ENCODE data around the gene APMAP. TPM values are rescaled to one million over a fixed set of nuclear protein-coding genes. Genes with fewer than 3 reads are reported as not detected.

The APMAP gene
- total RNA-seq, 2 donors from 2014 or later, result 109 to 206 TPM

GRCh38 chr20:24984961-24985640 is 7.5 kb downstream of the APMAP start:
- peak overlapping the region; percentile 72 for H3K4me3 Mint-ChIP-seq
- peaks cover under 1% of the 10 kb centered on the region for H3K9me3 Mint-ChIP-seq
- ATAC-seq (no peak), DNase-seq (ENCODE audit: low spot score) (no peak)
- peak overlapping the region; percentile 78 to 96 for H3K27ac Mint-ChIP-seq
- H3K36me3 Mint-ChIP-seq, result peaks cover 24% of the 10 kb centered on the region
- H3K27me3 Mint-ChIP-seq, result no peaks in the 10 kb centered on the region
- H3K4me1 Mint-ChIP-seq (ENCODE audit: low read depth in 2 of 2), result peaks cover 87 to 89% of the 10 kb centered on the region in 2 donors

GRCh38 chr20:24983896-24984295 is 8.7 kb downstream of the APMAP start:
- Mint-ChIP-seq H3K27me3 (no peaks in the 10 kb centered on the region), H3K9me3 (peaks cover 3% of the 10 kb centered on the region), H3K36me3 (peaks cover 23% of the 10 kb centered on the region), H3K4me3 (peak overlapping the region; percentile 72), H3K4me1 (ENCODE audit: low read depth in 2 of 2) (peaks cover 92% of the 10 kb centered on the region in 2 donors), H3K27ac (peak overlapping the region; percentile 78 to 96)
- ATAC-seq (no peak), DNase-seq (ENCODE audit: low spot score) (no peak)

DNA sequence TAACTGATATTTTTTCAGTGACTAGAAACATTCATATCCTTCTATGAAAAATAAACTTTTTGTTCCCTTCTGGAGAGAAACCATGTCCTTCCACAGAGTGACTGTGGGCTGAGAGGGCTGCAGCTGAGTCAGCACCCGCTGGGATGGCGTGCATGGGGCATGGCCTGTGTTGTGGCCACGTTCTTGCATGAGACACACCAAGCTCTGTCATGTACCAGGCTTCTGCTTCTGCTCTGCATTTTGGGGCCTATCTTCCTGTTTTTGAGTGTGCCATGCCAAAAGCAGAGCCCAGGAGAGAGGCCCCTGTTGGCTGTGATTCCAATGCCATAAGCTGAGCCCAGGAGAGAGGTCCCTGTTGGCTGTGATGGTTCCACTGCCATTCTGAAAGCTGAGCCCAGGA is 10.8 kb downstream of the APMAP start:
- H3K4me3 Mint-ChIP-seq, result peak overlapping the region; percentile 61
- peak; percentile 76 to 86 for ATAC-seq
- H3K27me3 Mint-ChIP-seq, result no peaks in the 10 kb centered on the region
- peaks cover 3% of the 10 kb centered on the region for H3K9me3 Mint-ChIP-seq
- H3K4me1 Mint-ChIP-seq (ENCODE audit: low read depth in 2 of 2), result peaks cover 88% of the 10 kb centered on the region in 2 donors
- no peak for DNase-seq (ENCODE audit: low spot score)
- H3K27ac Mint-ChIP-seq, result peak overlapping the region; percentile 78 to 96
- peaks cover 33% of the 10 kb centered on the region for H3K36me3 Mint-ChIP-seq

DNA sequence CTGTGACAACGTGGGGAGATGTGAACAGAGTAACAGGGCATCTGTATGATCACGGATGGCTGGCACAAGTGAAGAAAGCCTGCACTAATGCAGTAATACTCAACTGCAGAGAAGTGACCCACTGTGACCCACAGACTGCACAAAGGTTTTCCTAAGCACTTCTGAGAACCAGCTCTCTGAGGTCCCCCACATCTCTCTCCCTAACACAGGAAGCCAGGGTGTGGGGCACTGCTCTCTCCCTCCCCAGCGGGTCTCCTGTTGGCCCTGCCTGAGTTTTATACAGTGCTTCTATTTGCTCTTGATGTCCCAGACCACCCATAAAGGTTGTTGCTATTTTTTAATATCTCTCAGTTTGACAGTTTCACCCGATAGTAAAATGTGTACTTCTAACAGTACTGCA is 11.3 kb downstream of the APMAP start:
- peak overlapping the region; percentile 78 to 96 for H3K27ac Mint-ChIP-seq
- DNase-seq (ENCODE audit: low spot score) (no peak), ATAC-seq (peak; percentile 80 to 82)
- peak overlapping the region; percentile 61 for H3K4me3 Mint-ChIP-seq
- peaks cover 87 to 89% of the 10 kb centered on the region in 2 donors for H3K4me1 Mint-ChIP-seq (ENCODE audit: low read depth in 2 of 2)
- H3K27me3 Mint-ChIP-seq, result no peaks in the 10 kb centered on the region
- peaks cover 38% of the 10 kb centered on the region for H3K36me3 Mint-ChIP-seq
- peaks cover 3% of the 10 kb centered on the region for H3K9me3 Mint-ChIP-seq

DNA sequence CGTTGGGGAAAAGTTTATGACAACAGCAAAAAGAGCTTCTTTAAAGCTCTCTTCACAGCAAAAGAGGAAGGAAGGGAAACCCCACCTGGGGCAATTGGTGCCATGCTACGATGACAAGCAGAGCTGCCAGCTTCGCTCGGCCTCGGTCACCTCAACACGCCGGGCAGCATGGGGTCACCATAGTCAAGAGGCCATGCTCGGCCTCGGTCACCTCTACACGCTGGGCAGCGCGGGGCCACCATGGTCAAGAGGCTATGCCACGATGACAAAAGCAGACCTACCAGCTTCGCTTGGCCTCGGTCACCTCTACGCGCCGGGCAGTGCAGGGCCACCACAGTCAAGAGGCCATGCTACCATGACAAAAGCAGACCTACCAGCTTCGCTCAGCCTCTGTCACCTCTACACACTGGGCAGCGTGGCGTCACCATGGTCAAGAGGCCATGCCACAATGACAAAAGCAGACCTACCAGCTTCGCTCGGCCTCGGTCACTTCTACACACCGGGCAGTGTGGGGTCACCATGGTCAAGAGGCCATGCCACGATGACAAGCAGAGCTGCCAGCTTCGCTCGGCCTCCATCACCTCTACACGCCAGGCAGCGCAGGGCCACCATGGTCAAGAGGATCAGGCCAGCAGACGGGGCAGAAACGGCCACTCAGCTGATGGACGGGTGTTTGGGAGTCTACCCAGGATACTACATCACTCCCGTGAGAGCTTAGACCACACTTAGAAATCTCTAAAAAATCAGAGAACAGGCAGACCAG is 12.1 kb downstream of the APMAP start:
- H3K27me3 Mint-ChIP-seq, result no peaks in the 10 kb centered on the region
- H3K4me3 Mint-ChIP-seq, result peak overlapping the region; percentile 61
- H3K4me1 Mint-ChIP-seq (ENCODE audit: low read depth in 2 of 2), result peaks cover 83 to 87% of the 10 kb centered on the region in 2 donors
- peak overlapping the region; percentile 78 to 96 for H3K27ac Mint-ChIP-seq
- peaks cover 47% of the 10 kb centered on the region for H3K36me3 Mint-ChIP-seq
- ATAC-seq (no peak), DNase-seq (ENCODE audit: low spot score) (no peak)
- peaks cover 3% of the 10 kb centered on the region for H3K9me3 Mint-ChIP-seq

GRCh38 chr20:24979036-24979960 is 13.3 kb downstream of the APMAP start:
- peaks cover 81 to 82% of the 10 kb centered on the region in 2 donors for H3K4me1 Mint-ChIP-seq (ENCODE audit: low read depth in 2 of 2)
- H3K27ac Mint-ChIP-seq, result peak overlapping the region; percentile 78 to 96
- H3K27me3 Mint-ChIP-seq, result no peaks in the 10 kb centered on the region
- H3K4me3 Mint-ChIP-seq, result no peak overlapping the region
- ATAC-seq, result no peak
- peaks cover 3% of the 10 kb centered on the region for H3K9me3 Mint-ChIP-seq
- peaks cover 50% of the 10 kb centered on the region for H3K36me3 Mint-ChIP-seq
- no peak for DNase-seq (ENCODE audit: low spot score)

DNA sequence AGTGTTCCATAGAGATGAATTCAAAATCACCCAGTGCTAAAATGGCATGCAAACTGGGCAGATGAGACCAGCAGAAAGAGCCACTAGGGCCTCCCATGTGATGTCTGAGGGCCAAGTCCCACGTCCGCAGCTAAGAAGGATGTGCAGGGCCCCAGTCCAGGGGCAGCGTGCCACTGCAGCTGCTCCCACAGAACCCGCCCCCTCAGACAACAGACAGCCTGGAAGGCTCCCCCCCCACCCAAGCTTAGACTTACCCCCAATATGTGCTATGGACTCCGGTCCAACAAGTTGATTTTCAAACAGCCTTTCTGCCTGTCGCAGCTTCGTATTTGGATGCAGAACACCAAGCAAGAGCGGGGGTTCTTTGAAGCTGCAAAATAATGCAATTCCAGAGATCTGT is 14.0 kb downstream of the APMAP start:
- peaks cover 3% of the 10 kb centered on the region for H3K9me3 Mint-ChIP-seq
- H3K4me3 Mint-ChIP-seq, result no peak overlapping the region
- no peaks in the 10 kb centered on the region for H3K27me3 Mint-ChIP-seq
- peaks cover 81 to 83% of the 10 kb centered on the region in 2 donors for H3K4me1 Mint-ChIP-seq (ENCODE audit: low read depth in 2 of 2)
- no peak for ATAC-seq
- no peak for DNase-seq (ENCODE audit: low spot score)
- peaks cover 57% of the 10 kb centered on the region for H3K36me3 Mint-ChIP-seq
- peak overlapping the region in 1 of 2 donors; percentile 96 for H3K27ac Mint-ChIP-seq

DNA sequence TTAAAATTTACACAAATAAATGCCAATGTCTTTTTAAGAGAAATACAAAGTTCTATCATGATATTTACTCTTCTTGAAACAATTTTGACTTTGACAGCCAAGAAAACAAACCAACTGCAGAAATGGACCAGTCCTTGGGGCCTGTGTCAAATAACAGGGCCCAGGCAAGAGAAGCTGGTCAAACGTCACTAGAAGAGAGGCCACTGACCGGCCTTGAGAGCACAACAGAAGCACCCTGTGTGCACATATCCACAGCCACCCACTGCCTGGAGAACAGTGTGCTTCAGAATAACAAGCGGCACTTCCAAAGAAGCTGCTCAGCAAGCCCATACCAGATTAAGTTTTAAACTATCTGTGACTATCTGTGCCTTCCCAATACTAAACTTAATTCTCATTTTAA is 14.8 kb downstream of the APMAP start:
- Mint-ChIP-seq H3K4me1 (ENCODE audit: low read depth in 2 of 2) (peaks cover 81 to 82% of the 10 kb centered on the region in 2 donors), H3K27me3 (no peaks in the 10 kb centered on the region), H3K4me3 (peak overlapping the region; percentile 5), H3K27ac (peak overlapping the region; percentile 62 to 96), H3K36me3 (peaks cover 63% of the 10 kb centered on the region), H3K9me3 (peaks cover 3% of the 10 kb centered on the region)
- DNase-seq (ENCODE audit: low spot score) (no peak), ATAC-seq (no peak)

- no peak for ATAC-seq
- H3K4me1 Mint-ChIP-seq (ENCODE audit: low read depth in 2 of 2), result peaks cover 77 to 79% of the 10 kb centered on the region in 2 donors
- peaks cover 61% of the 10 kb centered on the region for H3K36me3 Mint-ChIP-seq
- H3K4me3 Mint-ChIP-seq, result peak overlapping the region; percentile 5
- no peaks in the 10 kb centered on the region for H3K27me3 Mint-ChIP-seq
- no peak for DNase-seq (ENCODE audit: low spot score)
- H3K9me3 Mint-ChIP-seq, result peaks cover 3% of the 10 kb centered on the region
- H3K27ac Mint-ChIP-seq, result peak overlapping the region; percentile 62 to 96
These were observed 15.2 kb downstream of the APMAP start for GRCh38 chr20:24977336-24977735.

DNA sequence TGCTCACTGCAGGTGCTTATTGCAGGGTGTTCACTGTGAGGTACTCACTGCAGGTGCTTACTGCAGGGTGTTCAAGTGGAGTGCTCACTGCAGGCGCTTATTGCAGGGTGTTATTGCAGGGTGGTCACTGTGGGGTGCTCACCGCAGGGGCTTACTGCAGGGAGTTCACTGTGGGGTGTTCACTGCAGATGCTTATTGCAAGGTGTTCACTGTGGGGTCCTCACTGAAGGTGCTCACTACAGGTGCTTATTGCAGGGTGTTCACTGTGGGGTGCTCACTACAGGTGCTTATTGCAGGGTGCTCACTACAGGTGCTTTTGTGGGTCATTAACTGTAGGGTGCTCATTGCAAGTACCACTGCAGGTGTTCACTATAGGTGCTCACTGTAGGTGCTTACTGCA is 20.2 kb downstream of the APMAP start:
- peaks cover 66% of the 10 kb centered on the region for H3K36me3 Mint-ChIP-seq
- no peak overlapping the region for H3K4me3 Mint-ChIP-seq
- ATAC-seq (no peak), DNase-seq (ENCODE audit: low spot score) (no peak)
- no peak overlapping the region for H3K27ac Mint-ChIP-seq
- H3K9me3 Mint-ChIP-seq, result no peaks in the 10 kb centered on the region
- peaks cover 52 to 56% of the 10 kb centered on the region in 2 donors for H3K4me1 Mint-ChIP-seq (ENCODE audit: low read depth in 2 of 2)
- no peaks in the 10 kb centered on the region for H3K27me3 Mint-ChIP-seq

DNA sequence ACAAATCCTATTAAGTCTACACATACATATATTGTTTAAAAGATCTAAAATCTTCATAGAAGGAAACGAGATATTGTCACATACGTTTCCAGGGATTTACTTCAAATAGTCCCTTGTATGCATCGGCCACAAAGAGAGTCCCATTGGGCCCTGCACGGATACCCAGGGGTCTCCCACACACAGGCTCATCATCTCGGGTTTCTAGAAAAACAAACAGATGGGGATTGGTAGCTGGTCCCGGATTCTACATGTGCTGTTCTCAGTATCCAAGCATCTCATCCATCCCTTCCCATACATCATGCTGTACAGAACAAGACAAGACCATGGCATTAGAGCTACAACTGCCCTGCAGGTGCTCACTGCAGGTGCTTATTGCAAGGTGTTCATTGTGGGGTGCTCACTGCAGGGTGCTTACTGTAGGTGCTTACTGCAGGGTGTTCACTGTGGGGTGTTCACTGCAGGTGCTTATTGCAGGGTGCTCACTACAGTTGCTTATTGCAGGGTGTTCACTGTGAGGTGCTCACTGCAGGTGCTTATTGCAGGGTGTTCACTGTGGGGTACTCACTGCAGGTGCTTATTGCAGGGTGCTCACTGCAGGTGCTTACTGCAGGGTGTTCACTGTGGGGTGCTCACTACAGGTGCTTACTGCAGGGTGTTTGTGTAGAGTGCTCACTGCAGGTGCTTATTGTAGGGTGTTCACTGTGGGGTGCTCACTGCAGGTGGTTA is 21.0 kb downstream of the APMAP start:
- Mint-ChIP-seq H3K27me3 (no peaks in the 10 kb centered on the region), H3K27ac (peak overlapping the region; percentile 22 to 32), H3K4me1 (ENCODE audit: low read depth in 2 of 2) (peaks cover 44 to 52% of the 10 kb centered on the region in 2 donors), H3K4me3 (no peak overlapping the region), H3K36me3 (peaks cover 59% of the 10 kb centered on the region), H3K9me3 (no peaks in the 10 kb centered on the region)
- ATAC-seq (no peak), DNase-seq (ENCODE audit: low spot score) (no peak)

GRCh38 chr20:24970754-24971153 is 21.8 kb downstream of the APMAP start:
- peaks cover 59% of the 10 kb centered on the region for H3K36me3 Mint-ChIP-seq
- H3K27me3 Mint-ChIP-seq, result no peaks in the 10 kb centered on the region
- no peaks in the 10 kb centered on the region for H3K9me3 Mint-ChIP-seq
- H3K4me3 Mint-ChIP-seq, result no peak overlapping the region
- ATAC-seq (no peak), DNase-seq (ENCODE audit: low spot score) (no peak)
- peaks cover 45 to 56% of the 10 kb centered on the region in 2 donors for H3K4me1 Mint-ChIP-seq (ENCODE audit: low read depth in 2 of 2)
- H3K27ac Mint-ChIP-seq, result peak overlapping the region; percentile 22 to 32

DNA sequence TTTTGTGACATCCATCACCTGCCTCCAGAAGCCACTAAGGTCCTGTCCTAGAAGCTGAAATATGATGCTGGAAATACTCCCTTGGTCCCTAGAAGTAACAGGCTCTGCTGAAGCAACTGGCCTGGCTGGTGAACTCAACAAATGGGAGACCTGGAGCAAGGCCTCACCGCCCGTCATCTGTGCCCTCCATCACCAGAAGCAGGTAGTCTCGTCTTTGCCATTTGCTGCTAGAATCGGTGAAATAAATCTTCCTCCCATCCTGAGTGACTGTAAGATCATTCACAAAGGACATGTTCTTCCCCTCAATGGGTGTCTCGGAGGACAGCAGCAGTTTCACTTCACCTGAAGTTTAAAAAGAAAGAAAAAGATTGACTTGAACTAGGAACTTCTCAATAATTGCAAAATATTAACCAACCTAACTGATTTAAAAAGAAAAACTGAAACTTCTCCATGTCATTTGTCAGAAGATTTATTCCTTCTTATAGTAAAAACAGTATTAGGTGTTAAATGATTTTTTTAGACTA is 22.5 kb downstream of the APMAP start:
- no peaks in the 10 kb centered on the region for H3K9me3 Mint-ChIP-seq
- H3K36me3 Mint-ChIP-seq, result peaks cover 61% of the 10 kb centered on the region
- no peak overlapping the region for H3K4me3 Mint-ChIP-seq
- H3K27me3 Mint-ChIP-seq, result no peaks in the 10 kb centered on the region
- peak overlapping the region; percentile 22 to 32 for H3K27ac Mint-ChIP-seq
- peaks cover 48 to 59% of the 10 kb centered on the region in 2 donors for H3K4me1 Mint-ChIP-seq (ENCODE audit: low read depth in 2 of 2)
- no peak for DNase-seq (ENCODE audit: low spot score)
- ATAC-seq, result no peak
